ENCODE results near the gene TUBB6. TPM values are rescaled to one million over a fixed set of nuclear protein-coding genes. Genes with fewer than 3 reads are reported as not detected.
A peak's percentile ranks its signal among the peaks of the same experiment; 100 is the strongest.

TUBB6 gene
- total and polyA plus RNA-seq, 2 of the 13 experiments (the other 11 are each of a cell fraction or from before 2014, with no cell fraction given), result 9.9 to 28.6 TPM

- TF ChIP-seq PLSCR1 (CRISPR knock-in tag; IDR thresholded peaks at IDR 0.05; ENCODE audit: borderline replicate concordance), result no peak
- no peak for TF ChIP-seq ZNF329 (CRISPR knock-in tag; IDR thresholded peaks at IDR 0.05; ENCODE audit: low read depth)
- TF ChIP-seq NONO (IDR thresholded peaks at IDR 0.05), result no peak
- TF ChIP-seq NONO (CRISPR knock-in tag; conservative IDR thresholded peaks at IDR 0.05), result no peak
- no peak for TF ChIP-seq FOSL2 (CRISPR knock-in tag; IDR thresholded peaks at IDR 0.05)
- TF ChIP-seq SNAPC4 (CRISPR knock-in tag; IDR thresholded peaks at IDR 0.05), result no peak
- no peak for TF ChIP-seq TEAD2 (CRISPR knock-in tag; IDR thresholded peaks at IDR 0.05)
- peak; percentile 41; the same call in 1 of the 2 replicates for TF ChIP-seq TAF1 (CRISPR knock-in tag; IDR thresholded peaks at IDR 0.05)
- 0 out of 4 replicates have a peak, but pooled peaks of 1 of the 2 experiments have one; percentile 34 for TF ChIP-seq POLR2A (IDR thresholded peaks at IDR 0.05; ENCODE audit: insufficient read depth in 1 of 2, low read depth in 2 of 2, low read length in 2 of 2)
- no peak for TF ChIP-seq NFIC (IDR thresholded peaks at IDR 0.05; ENCODE audit: low read length)
- peak; percentile 65 for TF ChIP-seq RBFOX2 (IDR thresholded peaks at IDR 0.05; ENCODE audit: low read depth, low read length)
- TF ChIP-seq ZNF513 (CRISPR knock-in tag; conservative IDR thresholded peaks at IDR 0.05), result no peak
- no peak for TF ChIP-seq ZNF251 (CRISPR knock-in tag; IDR thresholded peaks at IDR 0.05)
- TF ChIP-seq ZFP91 (CRISPR knock-in tag; IDR thresholded peaks at IDR 0.05; ENCODE audit: borderline replicate concordance), result no peak
- no peak for TF ChIP-seq POGZ (CRISPR knock-in tag; IDR thresholded peaks at IDR 0.05)
- no peak for TF ChIP-seq RBM39 (IDR thresholded peaks at IDR 0.05; ENCODE audit: low read depth, low read length, poor library complexity, severe bottlenecking)
- TF ChIP-seq ZNF614 (CRISPR knock-in tag; IDR thresholded peaks at IDR 0.05; ENCODE audit: borderline replicate concordance), result no peak
- no peak for TF ChIP-seq REXO4 (CRISPR knock-in tag; IDR thresholded peaks at IDR 0.05; ENCODE audit: borderline replicate concordance)
- TF ChIP-seq ZNF780A (CRISPR knock-in tag; IDR thresholded peaks at IDR 0.05), result no peak
- no peak for TF ChIP-seq ZNF501 (CRISPR knock-in tag; IDR thresholded peaks at IDR 0.05)
- TF ChIP-seq XRCC5 (optimal IDR thresholded peaks at IDR 0.05; ENCODE audit: low read length), result peak; percentile 9
- TF ChIP-seq KLF13 (CRISPR knock-in tag; IDR thresholded peaks at IDR 0.05), result no peak
Measured at GRCh38 chr18:12307701-12308385, at the start of gene TUBB6 (continued).

Measured in HepG2 (cell line).